Measurements from ENCODE around the gene MAN1C1.
A peak's percentile ranks its signal among the peaks of the same experiment; 100 is the strongest.

Gene MAN1C1

GRCh38 chr1:25782608-25783201 lies 166.1 kb downstream of the MAN1C1 start:
- DNase-seq (ENCODE audit: low read depth) = no peak

- DNase-seq (ENCODE audit: low read depth) = peak; percentile 89
Observed at GRCh38 chr1:25784575-25785051, 168.0 kb downstream of the MAN1C1 start.

- no peak for DNase-seq (ENCODE audit: low read depth)
Observed at GRCh38 chr1:25785333-25786067, 168.9 kb downstream of the MAN1C1 start.

- DNase-seq (ENCODE audit: low read depth) = peak; percentile 75
Observed at GRCh38 chr1:25786887-25787759, 170.5 kb downstream of the MAN1C1 start.

- DNase-seq (ENCODE audit: low read depth) = no peak
Observed at GRCh38 chr1:25787760-25788166, 171.2 kb downstream of the MAN1C1 start.

GRCh38 chr1:25790472-25790871 lies 173.9 kb downstream of the MAN1C1 start:
- no peak for DNase-seq (ENCODE audit: low read depth)

GRCh38 chr1:25792115-25792514 lies 175.5 kb downstream of the MAN1C1 start:
- DNase-seq (ENCODE audit: low read depth) = no peak

DNA sequence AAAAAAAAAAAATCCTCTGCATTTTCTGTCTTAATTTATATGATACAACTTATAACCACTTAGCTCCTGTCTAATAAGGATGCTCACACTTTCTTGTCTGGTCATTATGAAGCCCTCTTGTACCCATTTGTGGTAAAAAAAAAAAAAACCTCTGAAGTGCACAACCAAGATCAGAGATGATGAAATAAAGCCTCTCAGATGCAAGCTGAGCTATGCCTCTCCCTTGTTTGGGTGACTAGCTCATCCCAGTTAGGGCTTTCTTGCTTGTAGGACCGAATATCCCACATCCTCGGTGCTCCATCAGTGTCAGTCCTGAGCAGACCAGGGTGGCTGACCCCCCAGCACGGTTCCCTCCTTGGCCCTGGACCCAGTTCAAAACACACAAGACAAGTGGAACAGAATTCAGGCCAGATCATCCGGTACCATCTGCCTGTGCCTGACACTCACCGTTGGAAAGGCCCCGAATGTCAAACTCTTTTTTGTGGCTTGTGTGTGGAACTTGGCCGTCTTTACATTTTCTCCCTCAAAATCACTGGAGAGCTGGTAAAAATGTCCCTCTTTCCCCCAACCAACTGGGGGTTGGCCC lies 177.1 kb downstream of the MAN1C1 start:
- DNase-seq (ENCODE audit: low read depth) = peak; percentile 18

DNA sequence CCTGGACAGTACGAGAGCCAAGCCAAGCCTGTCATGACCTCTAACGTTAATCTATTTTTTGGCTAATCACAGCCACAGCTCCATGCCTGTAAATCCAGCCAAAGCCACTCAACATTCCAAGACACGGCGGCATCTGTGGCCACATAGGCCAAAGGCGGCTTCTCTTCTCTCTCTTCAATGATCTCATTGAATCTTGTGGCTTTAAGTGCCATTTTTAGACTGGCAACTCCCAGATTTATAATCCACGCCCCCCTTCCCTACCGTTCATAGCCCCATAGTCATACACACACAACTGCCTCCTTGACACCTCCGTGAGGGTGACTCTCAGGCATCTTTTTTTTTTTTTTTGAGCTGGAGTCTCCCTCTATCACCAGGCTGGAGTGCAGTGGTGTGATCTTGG lies 177.7 kb downstream of the MAN1C1 start:
- DNase-seq (ENCODE audit: low read depth) = peak; percentile 68

GRCh38 chr1:25795211-25795610 lies 178.6 kb downstream of the MAN1C1 start:
- DNase-seq (ENCODE audit: low read depth) = peak; percentile 90

DNA sequence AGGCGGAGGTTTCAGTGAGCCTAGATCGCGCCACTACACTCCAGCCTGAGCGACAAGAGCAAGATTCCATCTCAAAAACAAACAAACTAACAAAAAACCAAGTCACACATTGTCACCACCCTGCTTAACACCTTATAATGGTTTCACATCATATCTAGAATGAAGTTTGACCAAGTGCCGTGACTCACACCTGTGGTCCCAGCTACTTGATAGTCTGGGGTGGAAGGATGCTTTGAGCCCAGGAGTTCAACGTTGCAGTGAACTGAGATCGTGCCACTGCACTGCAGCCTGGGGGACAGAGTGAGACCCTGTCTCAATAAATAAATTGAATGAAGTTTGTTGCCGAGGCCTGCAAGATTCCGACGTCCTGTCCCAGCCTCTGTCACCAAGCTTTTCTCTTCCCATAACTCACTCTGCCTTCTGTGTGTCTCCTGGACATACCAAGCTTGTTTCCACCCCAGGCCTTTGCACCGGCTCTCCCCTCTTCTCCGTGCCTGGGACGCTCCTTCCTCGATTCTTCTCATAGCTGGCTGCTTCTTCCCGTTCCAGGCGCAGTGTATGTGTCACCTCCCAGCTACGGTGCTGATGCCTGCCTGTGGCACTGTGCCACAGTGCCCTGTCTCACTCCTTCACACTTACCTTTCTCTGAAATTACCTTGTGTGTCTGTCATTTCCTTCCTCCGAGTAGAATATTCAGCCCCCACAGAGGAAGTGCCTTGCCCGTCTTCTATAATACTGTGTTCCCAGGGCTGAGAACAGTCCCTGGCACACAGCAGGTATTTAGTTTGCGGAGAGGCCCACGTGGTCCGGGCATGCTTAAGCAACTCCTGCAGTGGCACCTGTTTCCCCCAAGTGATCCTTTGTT lies 179.6 kb downstream of the MAN1C1 start:
- DNase-seq (ENCODE audit: low read depth) = no peak

GRCh38 chr1:25796811-25797458 lies 180.3 kb downstream of the MAN1C1 start:
- DNase-seq (ENCODE audit: low read depth) = peak; percentile 78

DNA sequence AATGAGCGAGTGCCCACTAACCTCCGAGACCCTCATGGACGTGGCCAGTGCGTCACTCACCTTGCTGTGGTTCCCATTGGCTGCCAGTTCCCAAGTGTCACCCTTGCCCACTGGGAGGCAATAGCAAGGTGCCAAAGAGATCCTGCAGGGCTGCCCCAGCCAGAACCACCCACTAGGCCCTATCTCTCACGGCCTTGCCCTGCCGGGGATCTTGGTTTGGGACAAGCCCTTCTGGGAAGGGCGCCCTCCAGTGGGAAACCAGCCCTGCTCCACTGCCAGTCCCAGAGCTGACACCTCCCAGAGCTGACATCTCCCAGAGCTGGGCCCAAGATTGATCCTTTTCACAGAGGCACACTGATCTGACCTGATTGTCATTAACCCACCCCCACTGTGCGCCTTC lies 181.3 kb downstream of the MAN1C1 start:
- peak; percentile 38 for DNase-seq (ENCODE audit: low read depth)

- DNase-seq (ENCODE audit: low read depth) = no peak
Observed at GRCh38 chr1:25798666-25799351, 182.2 kb downstream of the MAN1C1 start.

GRCh38 chr1:25799352-25799934 lies 182.9 kb downstream of the MAN1C1 start:
- DNase-seq (ENCODE audit: low read depth) = no peak

DNA sequence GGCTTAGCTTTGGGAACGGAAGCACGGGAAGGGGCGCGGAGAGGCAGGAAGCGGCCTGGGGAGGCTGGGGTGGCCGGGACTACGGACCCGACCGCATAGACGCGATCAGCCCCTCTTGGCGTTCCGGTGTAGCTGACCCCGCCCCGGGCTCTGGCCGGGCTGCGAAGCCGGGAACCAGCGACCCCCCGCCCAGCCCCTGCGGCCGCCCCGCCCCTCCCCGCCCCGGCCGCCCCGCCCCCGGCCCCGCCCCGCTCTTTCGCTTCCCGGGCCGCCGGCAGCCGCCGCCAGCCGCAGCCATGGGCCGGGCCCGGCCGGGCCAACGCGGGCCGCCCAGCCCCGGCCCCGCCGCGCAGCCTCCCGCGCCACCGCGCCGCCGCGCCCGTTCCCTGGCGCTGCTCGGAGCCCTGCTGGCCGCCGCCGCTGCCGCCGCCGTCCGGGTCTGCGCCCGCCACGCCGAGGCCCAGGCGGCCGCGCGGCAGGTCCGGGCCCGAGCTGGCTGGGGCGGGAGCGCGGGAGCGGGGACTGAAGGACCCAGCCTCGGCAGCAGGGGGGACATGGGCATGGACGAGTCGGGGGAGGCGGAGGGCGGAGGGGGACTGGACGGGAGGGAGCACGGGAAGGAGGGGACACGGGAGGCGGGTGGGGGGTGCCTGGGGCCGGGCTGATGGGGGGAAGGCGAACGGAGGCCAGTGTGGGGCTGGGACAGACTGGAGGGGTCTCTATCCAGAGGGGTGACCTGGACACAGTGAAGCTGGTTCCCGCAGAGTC lies 183.5 kb downstream of the MAN1C1 start, which contains the start of gene SELENON:
Gene SELENON (plus strand): TSS at position 259 of the 768 bp plus-strand sequence. CDS start 38 bp downstream, at position 297.
- DNase-seq (ENCODE audit: low read depth) = peak; percentile 67

GRCh38 chr1:25800703-25801377 lies 184.2 kb downstream of the MAN1C1 start:
- peak; percentile 32 for DNase-seq (ENCODE audit: low read depth)

- DNase-seq (ENCODE audit: low read depth) = no peak
Observed at GRCh38 chr1:25802915-25803314, 186.3 kb downstream of the MAN1C1 start.

Measured in EH (cell line).